Uterus (tissue), 2 donors: ENCODE data around the gene FARS2.

Source experiments
- POLR2A ChIP-seq, 2 donors: fragments of 450-650 bp; IDR thresholded peaks; one replicate each; pipeline ENCODE4 v1.6.1; 2016; ENCODE audit warnings: antibody characterized with exemption in 2 of 2, mild to moderate bottlenecking in 1 of 2, moderate library complexity in 1 of 2
- TF ChIP-seq, protein P1 (sequence below), 4 experiments: fragments of 200-600 bp in 2 of 4; fragments of 450-650 bp in 2 of 4; sonication (generic) in 2 of 4; IDR thresholded peaks; one replicate each; pipeline ENCODE4 v1.5.1; 2016 to 2019; ENCODE audit warnings: antibody characterized with exemption in 4 of 4, mild to moderate bottlenecking in 2 of 4, moderate library complexity in 1 of 4

DNA sequence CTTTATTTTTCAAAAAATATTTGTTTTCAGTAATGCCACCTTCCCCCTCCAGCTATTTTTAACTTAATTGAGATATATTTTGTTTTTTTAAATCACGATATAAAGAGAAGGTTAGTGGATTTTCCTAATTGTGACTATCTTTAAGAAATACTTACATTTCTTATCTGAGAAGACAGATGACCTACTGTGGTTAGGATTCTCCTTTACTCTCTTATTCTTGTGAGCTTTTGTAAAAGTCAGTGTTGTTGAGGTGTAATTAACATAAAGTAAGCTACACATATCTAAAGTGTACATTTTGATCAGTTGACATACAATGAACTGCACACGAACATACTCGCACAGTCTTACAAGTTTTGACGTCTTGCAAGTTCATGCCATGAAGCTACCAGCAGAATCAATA is 144.7 kb downstream of the FARS2 start:
- TF ChIP-seq POLR2A (IDR thresholded peaks at IDR 0.05): no peak
- TF ChIP-seq, protein P1, sequence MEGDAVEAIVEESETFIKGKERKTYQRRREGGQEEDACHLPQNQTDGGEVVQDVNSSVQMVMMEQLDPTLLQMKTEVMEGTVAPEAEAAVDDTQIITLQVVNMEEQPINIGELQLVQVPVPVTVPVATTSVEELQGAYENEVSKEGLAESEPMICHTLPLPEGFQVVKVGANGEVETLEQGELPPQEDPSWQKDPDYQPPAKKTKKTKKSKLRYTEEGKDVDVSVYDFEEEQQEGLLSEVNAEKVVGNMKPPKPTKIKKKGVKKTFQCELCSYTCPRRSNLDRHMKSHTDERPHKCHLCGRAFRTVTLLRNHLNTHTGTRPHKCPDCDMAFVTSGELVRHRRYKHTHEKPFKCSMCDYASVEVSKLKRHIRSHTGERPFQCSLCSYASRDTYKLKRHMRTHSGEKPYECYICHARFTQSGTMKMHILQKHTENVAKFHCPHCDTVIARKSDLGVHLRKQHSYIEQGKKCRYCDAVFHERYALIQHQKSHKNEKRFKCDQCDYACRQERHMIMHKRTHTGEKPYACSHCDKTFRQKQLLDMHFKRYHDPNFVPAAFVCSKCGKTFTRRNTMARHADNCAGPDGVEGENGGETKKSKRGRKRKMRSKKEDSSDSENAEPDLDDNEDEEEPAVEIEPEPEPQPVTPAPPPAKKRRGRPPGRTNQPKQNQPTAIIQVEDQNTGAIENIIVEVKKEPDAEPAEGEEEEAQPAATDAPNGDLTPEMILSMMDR (IDR thresholded peaks at IDR 0.05): no peak
